HFFc6 (cell line): ENCODE data around the gene HECW1. TPM values are rescaled to one million over a fixed set of nuclear protein-coding genes. Genes with fewer than 3 reads are reported as not detected.

Experiments
- DNase-seq: peaks from one replicate; pipeline ENCODE4 v3.0.0-alpha.2; 2018
- H3K27ac Mint-ChIP-seq: 2 replicates; pipeline ENCODE4 v1.8.0; 2020; ENCODE audit warnings: mild to moderate bottlenecking, mixed read lengths
- H3K27me3 Mint-ChIP-seq: 2 replicates; pipeline ENCODE4 v1.8.0; 2021; ENCODE audit warnings: mild to moderate bottlenecking, moderate library complexity, mixed read lengths; ENCODE audit not compliant: insufficient read depth
- H3K36me3 Mint-ChIP-seq: 2 replicates; pipeline ENCODE4 v1.8.0; 2021; ENCODE audit warnings: low read depth, mixed read lengths
- H3K4me1 Mint-ChIP-seq: 2 replicates; pipeline ENCODE4 v1.8.0; 2020; ENCODE audit warnings: low read depth, mixed read lengths
- H3K4me3 Mint-ChIP-seq: 2 replicates; pipeline ENCODE4 v1.8.0; 2020; ENCODE audit warnings: mild to moderate bottlenecking, moderate library complexity, mixed read lengths
- H3K9me3 Mint-ChIP-seq: 2 replicates; pipeline ENCODE4 v1.8.0; 2020; ENCODE audit warnings: mild to moderate bottlenecking, mixed read lengths
- total RNA-seq, 6 experiments: library from RNA; stranded (reverse); fragmentation: NEBNext Ultra II Directional; extraction: Animal tissue kit (Norgen Biotek cat#: 25700); gene quantifications; 2 replicates in 1 of 6; 3 replicates in 5 of 6; pipeline ENCODE4 v1.2.3, GENCODE V29; 2021
- TF ChIP-seq, protein P1 (sequence below): fragments of 200-600 bp; sonication (generic); IDR thresholded peaks from 2 replicates; pipeline ENCODE4 v1.5.0; 2021; ENCODE audit warnings: antibody characterized with exemption, mild to moderate bottlenecking

The HECW1 gene
- total RNA-seq, 6 experiments from 2014 or later, result 3.4 to 6.5 (median 5.3) TPM

DNA sequence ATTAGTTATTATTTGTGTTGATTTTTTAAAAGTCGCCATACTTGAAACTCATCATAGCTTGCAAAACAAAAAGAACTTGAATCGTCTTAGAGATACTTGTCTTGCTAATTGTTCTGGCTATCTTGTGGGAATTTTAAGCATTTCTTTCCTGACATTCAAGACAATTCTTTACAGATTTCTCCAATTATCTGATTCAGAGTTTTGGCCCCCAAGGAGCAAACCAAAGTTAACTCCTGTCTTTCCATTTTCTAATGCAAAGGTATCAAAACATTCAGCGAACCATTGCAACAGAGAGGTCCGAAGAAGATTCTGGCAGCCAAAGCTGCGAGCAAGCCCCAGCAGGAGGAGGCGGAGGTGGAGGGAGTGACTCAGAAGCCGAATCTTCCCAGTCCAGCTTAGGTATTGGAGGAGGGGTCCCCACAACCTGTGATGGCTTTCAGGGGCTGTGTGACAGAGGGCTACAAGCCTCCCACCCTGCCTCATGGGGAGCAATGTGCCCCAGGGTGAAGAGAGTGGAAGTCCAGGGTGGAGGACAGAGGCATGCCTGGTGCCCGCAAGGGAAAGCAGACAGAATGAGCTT is 351.0 kb downstream of the HECW1 start:
- Mint-ChIP-seq H3K27ac (no peak overlapping the region), H3K4me1 (peaks cover 26% of the 10 kb centered on the region), H3K36me3 (no peaks in the 10 kb centered on the region), H3K9me3 (no peaks in the 10 kb centered on the region), H3K4me3 (peak overlapping the region; percentile 44; the same call in 1 of the 2 replicates), H3K27me3 (peaks cover 8% of the 10 kb centered on the region)
- no peak for DNase-seq
- TF ChIP-seq, protein P1, sequence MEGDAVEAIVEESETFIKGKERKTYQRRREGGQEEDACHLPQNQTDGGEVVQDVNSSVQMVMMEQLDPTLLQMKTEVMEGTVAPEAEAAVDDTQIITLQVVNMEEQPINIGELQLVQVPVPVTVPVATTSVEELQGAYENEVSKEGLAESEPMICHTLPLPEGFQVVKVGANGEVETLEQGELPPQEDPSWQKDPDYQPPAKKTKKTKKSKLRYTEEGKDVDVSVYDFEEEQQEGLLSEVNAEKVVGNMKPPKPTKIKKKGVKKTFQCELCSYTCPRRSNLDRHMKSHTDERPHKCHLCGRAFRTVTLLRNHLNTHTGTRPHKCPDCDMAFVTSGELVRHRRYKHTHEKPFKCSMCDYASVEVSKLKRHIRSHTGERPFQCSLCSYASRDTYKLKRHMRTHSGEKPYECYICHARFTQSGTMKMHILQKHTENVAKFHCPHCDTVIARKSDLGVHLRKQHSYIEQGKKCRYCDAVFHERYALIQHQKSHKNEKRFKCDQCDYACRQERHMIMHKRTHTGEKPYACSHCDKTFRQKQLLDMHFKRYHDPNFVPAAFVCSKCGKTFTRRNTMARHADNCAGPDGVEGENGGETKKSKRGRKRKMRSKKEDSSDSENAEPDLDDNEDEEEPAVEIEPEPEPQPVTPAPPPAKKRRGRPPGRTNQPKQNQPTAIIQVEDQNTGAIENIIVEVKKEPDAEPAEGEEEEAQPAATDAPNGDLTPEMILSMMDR, result no peak

DNA sequence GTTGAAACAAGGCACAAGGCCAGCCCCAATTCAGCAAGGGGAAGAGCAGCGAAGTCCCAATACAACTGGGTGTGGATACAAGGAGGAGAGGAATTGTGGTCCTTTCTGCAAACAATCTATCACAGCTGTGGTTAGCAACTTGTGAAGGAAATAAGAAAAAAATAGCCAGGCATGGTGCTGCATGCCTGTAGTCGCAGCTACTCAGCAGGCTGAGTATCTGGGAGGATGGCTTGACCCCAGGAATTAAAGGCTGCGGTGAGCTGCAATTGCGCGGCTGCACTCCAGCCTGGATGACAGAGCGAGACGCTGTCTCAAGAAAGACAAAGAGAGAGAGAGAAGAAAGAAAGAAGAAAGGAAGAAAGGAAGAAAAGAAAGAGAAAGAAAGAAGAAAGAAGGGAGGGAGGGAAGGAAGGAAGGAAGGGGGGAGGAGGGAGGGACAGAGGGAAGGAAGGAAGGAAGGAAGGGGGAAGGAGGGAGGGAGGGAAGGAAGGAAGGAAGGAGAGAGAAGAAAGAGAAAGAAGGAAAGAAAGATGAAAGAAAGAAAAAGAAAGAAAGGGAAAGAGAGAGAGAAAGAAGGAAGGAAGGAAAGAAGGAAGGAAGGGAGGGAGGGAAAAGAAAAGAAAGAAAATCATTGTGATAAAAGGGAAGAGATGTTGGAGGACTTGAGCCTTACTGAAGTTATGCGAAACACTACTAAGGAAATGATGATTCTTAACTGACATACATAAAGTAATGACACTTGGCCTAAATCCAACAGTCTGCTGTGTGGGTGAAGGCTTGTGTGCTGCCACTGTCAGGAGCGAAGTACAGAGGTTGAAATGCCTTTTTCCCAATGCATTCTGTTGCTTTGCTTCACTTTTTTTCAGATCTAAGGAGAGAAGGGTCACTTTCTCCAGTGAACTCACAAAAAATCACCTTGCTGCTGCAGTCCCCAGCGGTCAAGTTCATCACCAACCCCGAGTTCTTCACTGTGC is 353.4 kb downstream of the HECW1 start:
- Mint-ChIP-seq H3K4me3 (no peak overlapping the region), H3K27me3 (peaks cover 7% of the 10 kb centered on the region), H3K27ac (no peak overlapping the region), H3K9me3 (no peaks in the 10 kb centered on the region), H3K36me3 (no peaks in the 10 kb centered on the region), H3K4me1 (peaks cover 26% of the 10 kb centered on the region)
- DNase-seq, result no peak
- TF ChIP-seq, protein P1, result no peak

DNA sequence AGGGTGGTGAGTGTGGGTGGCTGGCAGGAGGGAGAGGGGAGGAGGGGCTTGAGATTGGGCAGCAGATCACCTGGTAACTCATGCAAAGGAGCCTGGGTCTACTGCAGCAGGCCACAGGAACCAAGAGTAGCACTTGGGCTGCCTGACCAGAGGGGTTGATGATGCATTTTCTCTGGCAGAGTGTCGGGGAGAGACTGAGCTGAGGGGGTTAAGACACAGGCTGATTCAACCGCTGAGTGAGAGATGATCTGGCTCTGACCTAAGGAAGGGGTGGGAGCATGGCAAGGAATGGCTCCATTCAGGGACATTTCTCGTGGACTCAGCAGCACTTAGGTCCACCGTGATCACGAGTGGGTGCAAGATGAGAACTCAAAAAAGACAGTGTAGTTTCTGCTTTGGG is 355.0 kb downstream of the HECW1 start:
- peak; percentile 23 for DNase-seq
- Mint-ChIP-seq H3K27ac (0 out of 2 replicates have a peak overlapping the region, but pooled peaks have one; percentile 27), H3K36me3 (no peaks in the 10 kb centered on the region)

DNA sequence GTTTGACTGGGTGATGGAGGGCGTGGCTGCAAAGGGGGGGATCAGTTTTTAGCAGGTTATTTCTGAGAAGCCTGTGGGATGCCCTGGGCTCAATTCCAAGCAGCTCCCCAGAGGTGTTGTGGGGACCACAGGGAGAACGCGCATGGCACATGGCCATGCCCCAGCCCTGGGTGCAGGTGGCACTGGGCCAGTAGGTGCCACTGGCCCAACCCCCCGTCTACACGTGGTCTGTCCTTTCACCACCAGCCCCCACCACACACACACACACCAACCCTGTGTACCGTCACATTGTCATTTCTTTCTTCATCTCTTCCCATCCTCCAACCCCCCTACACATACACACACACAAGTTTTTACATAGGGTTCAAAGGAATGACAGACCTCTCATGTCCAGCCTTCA is 355.4 kb downstream of the HECW1 start:
- no peak for DNase-seq
- Mint-ChIP-seq H3K27me3 (peaks cover 6% of the 10 kb centered on the region), H3K4me3 (no peak overlapping the region), H3K9me3 (no peaks in the 10 kb centered on the region), H3K4me1 (peaks cover 23% of the 10 kb centered on the region), H3K27ac (0 out of 2 replicates have a peak overlapping the region, but pooled peaks have one; percentile 27), H3K36me3 (no peaks in the 10 kb centered on the region)
- TF ChIP-seq, protein P1, result no peak

More for the DNA sequence above, 355.0 kb downstream of the HECW1 start:
- peaks cover 7% of the 10 kb centered on the region for H3K27me3 Mint-ChIP-seq
- TF ChIP-seq, protein P1, result no peak
- peaks cover 26% of the 10 kb centered on the region for H3K4me1 Mint-ChIP-seq
- H3K4me3 Mint-ChIP-seq, result no peak overlapping the region
- H3K9me3 Mint-ChIP-seq, result no peaks in the 10 kb centered on the region

DNA sequence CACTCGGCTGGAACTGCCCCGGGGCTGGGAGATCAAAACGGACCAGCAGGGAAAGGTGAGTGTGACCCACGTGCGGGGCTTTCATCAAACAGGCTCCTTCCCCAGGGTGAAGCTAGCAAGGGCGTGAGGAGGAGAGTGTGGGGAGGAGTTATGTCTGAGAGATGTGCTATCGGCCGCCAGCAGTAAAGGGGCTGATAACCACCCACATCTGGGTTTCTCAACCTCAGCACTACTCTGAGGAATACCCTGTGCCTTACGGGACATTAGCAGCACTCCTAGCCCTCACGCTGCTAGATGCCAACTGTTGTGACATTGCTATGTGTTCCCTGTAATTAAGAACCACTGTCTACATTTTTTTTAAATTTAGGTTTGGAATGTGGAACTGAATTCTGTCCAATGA is 356.6 kb downstream of the HECW1 start:
- no peak for DNase-seq
- Mint-ChIP-seq H3K4me1 (peaks cover 13% of the 10 kb centered on the region), H3K9me3 (no peaks in the 10 kb centered on the region), H3K27me3 (peaks cover 8% of the 10 kb centered on the region; the same call in 1 of the 2 replicates), H3K4me3 (no peak overlapping the region), H3K27ac (no peak overlapping the region), H3K36me3 (no peaks in the 10 kb centered on the region)
- TF ChIP-seq, protein P1, result no peak
